Activated CD4-positive, alpha-beta T cell treated with anti-CD3 and anti-CD28 coated beads for 36 hours (primary cell): ENCODE measurements around the gene DPCD. TPM values are rescaled to one million over a fixed set of nuclear protein-coding genes. Genes with fewer than 3 reads are reported as not detected.

Experiments used
- ATAC-seq: fragments of 200-7000 bp; cut with Tn5 transposase; one replicate; pipeline ENCODE4 v1.10.0; 2021; ENCODE audit warnings: mild to moderate bottlenecking, moderate library complexity
- CTCF ChIA-PET: fragments of 350-600 bp; sonication (Branson Sonifier 250); formaldehyde crosslinking; loops from one replicate; lab custom pipeline; 2021; ENCODE audit warnings: antibody characterized with exemption; lab: Charles Lee
- POLR2A ChIA-PET: fragments of 350-600 bp; sonication (Branson Sonifier 250); formaldehyde crosslinking; loops from one replicate; lab custom pipeline; 2021; ENCODE audit warnings: antibody characterized with exemption, inconsistent platforms; lab: Charles Lee
- DNase-seq: peaks from one replicate; pipeline ENCODE4 v3.0.0-alpha.2; 2020
- H3K27ac Mint-ChIP-seq: one replicate; pipeline ENCODE4 v1.8.0; 2021; ENCODE audit warnings: mixed read lengths
- H3K27me3 Mint-ChIP-seq: one replicate; pipeline ENCODE4 v1.8.0; 2021; ENCODE audit warnings: mixed read lengths
- H3K36me3 Mint-ChIP-seq: one replicate; pipeline ENCODE4 v1.8.0; 2021; ENCODE audit warnings: low read depth, mixed read lengths
- H3K4me1 Mint-ChIP-seq: one replicate; pipeline ENCODE4 v1.8.0; 2021; ENCODE audit warnings: mixed read lengths
- H3K4me3 Mint-ChIP-seq: one replicate; pipeline ENCODE4 v1.8.0; 2021; ENCODE audit warnings: mild to moderate bottlenecking, moderate library complexity, mixed read lengths
- H3K9me3 Mint-ChIP-seq: one replicate; pipeline ENCODE4 v1.8.0; 2021; ENCODE audit warnings: low read depth, mixed read lengths
- intact Hi-C, 2 experiments: fragments of 100-400 bp; cut with DNase I in 1 of 2; cut with micrococcal nuclease in 1 of 2; formaldehyde crosslinking; loops; one replicate each; pipeline versions ENCODE4 v1.14.2 to v1.15.1; 2022 to 2024; cut with DNase I, micrococcal nuclease
- total RNA-seq, 2 experiments: library from RNA; stranded (reverse); gene quantifications; one replicate each; pipeline ENCODE4 v1.2.3, GENCODE V29; 2021

DPCD gene
- 10 to 100 TPM; 15.5 to 19.3 TPM for total RNA-seq

DNA sequence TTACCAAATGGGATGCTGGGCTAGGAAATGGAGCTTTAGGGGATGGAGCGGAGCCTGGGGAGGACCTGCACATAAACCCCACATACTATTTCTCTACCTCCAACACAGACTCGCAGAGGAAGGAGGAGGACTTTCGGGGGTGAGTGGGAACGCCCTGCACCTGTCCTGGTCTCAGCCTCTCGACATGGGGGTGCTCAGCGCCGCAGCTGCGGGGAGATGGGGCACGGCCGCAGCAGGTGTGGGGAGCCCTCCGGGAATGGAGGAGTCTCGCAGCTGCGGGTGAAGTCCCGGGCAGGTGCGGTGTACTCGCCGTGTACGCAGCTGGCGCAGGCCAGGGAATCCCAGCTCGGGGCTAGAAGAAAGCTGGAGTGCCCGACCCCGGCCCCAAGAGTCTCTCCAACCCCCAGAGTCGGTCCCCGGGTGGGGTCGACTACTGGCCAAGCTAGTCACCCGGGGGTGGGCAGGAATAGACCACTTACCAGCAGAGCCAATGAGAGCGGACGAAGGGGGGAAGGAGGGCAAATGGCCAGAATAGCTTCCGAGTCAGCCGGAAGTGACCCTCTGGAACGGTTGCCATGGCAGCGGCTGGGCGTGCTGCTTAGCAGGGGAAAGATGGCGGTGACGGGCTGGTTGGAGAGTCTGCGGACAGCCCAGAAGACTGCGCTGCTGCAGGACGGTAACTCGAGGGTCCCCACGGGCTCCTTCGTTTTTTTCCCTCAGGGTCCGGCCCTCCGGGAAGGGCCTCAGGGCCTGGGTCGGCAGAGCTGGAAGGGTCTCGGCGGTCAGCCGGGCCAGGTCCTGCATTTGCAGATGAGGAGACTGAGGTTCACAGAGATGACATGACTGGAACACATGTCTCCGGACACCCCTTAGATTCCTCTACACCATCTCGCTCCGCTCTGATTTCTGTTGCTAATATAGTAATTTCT lies at the start of gene DPCD, which contains the start of gene POLL:
DPCD (plus strand) TSS at position 597 of the 929 bp plus-strand sequence; CDS start at position 613, 16 bp downstream.
POLL (minus strand) TSS at position 533 of the 929 bp plus-strand sequence. CDS start 897 bp downstream, outside the sequence.
- Mint-ChIP-seq H3K36me3 (peaks cover 17% of the 10 kb centered on the region), H3K27me3 (no peaks in the 10 kb centered on the region), H3K27ac (peak within 1 kb of the TSS; percentile 81), H3K9me3 (no peaks in the 10 kb centered on the region), H3K4me1 (peaks cover 18% of the 10 kb centered on the region), H3K4me3 (peak within 1 kb of the TSS; percentile 86)
- ChIA-PET POLR2A (interaction anchor here (0.6 to 1.1 kb wide), 2 partner anchors 34 to 122 kb away, joined by 3 to 10 read pairs; no protein-coding TSS in a partner anchor), CTCF (interaction anchor here (0.6 to 1.7 kb wide), 6 partner anchors 9 to 1106 kb away, joined by 3 to 8 read pairs (median 4); no protein-coding TSS in a partner anchor)
- peak; percentile 97 for DNase-seq
- ATAC-seq, result peak; percentile 98
- intact Hi-C loops, result loop anchor here (1.0 to 5.0 kb wide), 9 partner anchors 106 to 601 kb away; partner anchors contain the start of genes NPM3 (in 2 of the 2), ARMH3 (in 1 of the 2), KAZALD1 (in 1 of the 2) and MRPL43 (in 1 of the 2)

- no peaks in the 10 kb centered on the region for H3K27me3 Mint-ChIP-seq
- H3K36me3 Mint-ChIP-seq, result peaks cover 16% of the 10 kb centered on the region
- ChIA-PET POLR2A (no interaction called here), CTCF (interaction anchor here (1.0 to 1.5 kb wide), 2 partner anchors 12 to 471 kb away, joined by 3 to 7 read pairs; no protein-coding TSS in a partner anchor)
- no peak overlapping the region for H3K4me3 Mint-ChIP-seq
- no peak for ATAC-seq
- H3K4me1 Mint-ChIP-seq, result no peaks in the 10 kb centered on the region
- no peaks in the 10 kb centered on the region for H3K9me3 Mint-ChIP-seq
- no peak overlapping the region for H3K27ac Mint-ChIP-seq
- intact Hi-C loops, result no loop called here
- no peak for DNase-seq
Observed at GRCh38 chr10:101538446-101538845, 49.7 kb upstream of the DPCD start.

GRCh38 chr10:101545898-101546297 lies 42.2 kb upstream of the DPCD start:
- no peak overlapping the region for H3K4me3 Mint-ChIP-seq

DNA sequence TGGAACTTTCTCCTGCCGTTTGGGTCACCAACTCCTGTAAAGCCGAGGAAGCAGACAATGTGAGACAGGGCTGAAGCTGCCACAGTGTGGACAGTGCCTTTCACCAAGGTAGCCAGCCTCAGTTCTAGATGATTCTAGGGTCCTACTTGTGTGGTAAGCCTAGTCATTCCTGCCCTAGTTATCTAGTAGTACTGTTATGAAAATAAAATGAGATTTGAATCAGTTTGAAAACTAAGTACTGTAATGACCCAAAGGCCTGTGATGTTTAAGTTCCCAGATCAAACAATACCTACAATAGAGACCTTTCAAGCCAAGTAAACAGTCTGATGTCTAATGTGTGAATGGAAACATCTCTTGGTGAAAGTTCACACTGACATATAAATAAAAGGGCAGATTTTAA lies 37.2 kb upstream of the DPCD start:
- peaks cover 13% of the 10 kb centered on the region for H3K36me3 Mint-ChIP-seq
- no peak overlapping the region for H3K4me3 Mint-ChIP-seq
- no peaks in the 10 kb centered on the region for H3K27me3 Mint-ChIP-seq
- no peaks in the 10 kb centered on the region for H3K9me3 Mint-ChIP-seq
- no peak for DNase-seq
- POLR2A ChIA-PET, result no interaction called here
- intact Hi-C loops, result no loop called here
- H3K27ac Mint-ChIP-seq, result no peak overlapping the region
- ATAC-seq, result peak; percentile 88
- CTCF ChIA-PET, result interaction anchor here (0.6 to 1.1 kb wide), 2 partner anchors 19 to 72 kb away, joined by 3 read pairs; no protein-coding TSS in a partner anchor
- H3K4me1 Mint-ChIP-seq, result peaks cover 5% of the 10 kb centered on the region

More at GRCh38 chr10:101545898-101546297, 42.2 kb upstream of the DPCD start:
- peaks cover 6% of the 10 kb centered on the region for H3K36me3 Mint-ChIP-seq
- no peak for DNase-seq
- intact Hi-C loops, result no loop called here
- no peak for ATAC-seq
- CTCF ChIA-PET, result interaction anchor here (1.1 to 1.5 kb wide), 3 partner anchors 9 to 235 kb away, joined by 3 to 4 read pairs (median 3); no protein-coding TSS in a partner anchor
- H3K9me3 Mint-ChIP-seq, result no peaks in the 10 kb centered on the region
- no peaks in the 10 kb centered on the region for H3K27me3 Mint-ChIP-seq
- H3K4me1 Mint-ChIP-seq, result peaks cover 5% of the 10 kb centered on the region
- POLR2A ChIA-PET, result no interaction called here
- no peak overlapping the region for H3K27ac Mint-ChIP-seq

- POLR2A ChIA-PET, result interaction anchor here (0.7 kb wide), 1 partner anchor 586 kb away, joined by 3 read pairs; no protein-coding TSS in a partner anchor
- Mint-ChIP-seq H3K4me1 (peaks cover 5% of the 10 kb centered on the region), H3K36me3 (peaks cover 13% of the 10 kb centered on the region), H3K27ac (no peak overlapping the region), H3K9me3 (no peaks in the 10 kb centered on the region), H3K27me3 (no peaks in the 10 kb centered on the region), H3K4me3 (no peak overlapping the region)
- ATAC-seq (no peak), DNase-seq (no peak)
- intact Hi-C loops, result no loop called here
- CTCF ChIA-PET, result interaction anchor here (0.6 to 0.8 kb wide), 2 partner anchors 19 to 303 kb away, joined by 3 to 4 read pairs; no protein-coding TSS in a partner anchor
Observed at GRCh38 chr10:101552442-101552841, 35.7 kb upstream of the DPCD start.

DNA sequence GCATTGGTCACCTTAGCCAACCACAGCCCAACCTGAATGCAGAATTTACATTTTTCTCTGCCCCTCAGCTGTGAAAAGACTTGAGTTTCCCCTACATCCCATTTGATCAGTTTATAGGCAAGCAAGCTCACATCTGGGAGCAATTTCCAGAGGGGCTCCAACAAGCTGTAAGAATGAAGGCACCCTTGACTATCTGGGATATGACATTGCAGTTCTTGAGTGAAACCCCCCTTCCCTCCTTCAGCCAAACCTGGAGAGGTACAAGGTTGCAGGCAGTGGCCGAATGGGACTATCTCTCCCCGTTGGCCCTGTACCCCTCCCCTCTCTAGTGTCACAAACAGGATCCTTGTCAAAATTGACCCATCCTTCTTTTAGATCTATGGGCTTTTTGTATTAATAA lies 30.6 kb upstream of the DPCD start:
- no peak for DNase-seq
- Mint-ChIP-seq H3K9me3 (no peaks in the 10 kb centered on the region), H3K27ac (no peak overlapping the region), H3K36me3 (peaks cover 3% of the 10 kb centered on the region), H3K4me1 (peaks cover 11% of the 10 kb centered on the region), H3K27me3 (peaks cover 3% of the 10 kb centered on the region), H3K4me3 (no peak overlapping the region)
- ChIA-PET POLR2A (no interaction called here), CTCF (interaction anchor here (0.5 to 1.5 kb wide), 3 partner anchors 11 to 459 kb away, joined by 3 read pairs; no protein-coding TSS in a partner anchor)
- intact Hi-C loops, result no loop called here
- ATAC-seq, result no peak

- ChIA-PET POLR2A (no interaction called here), CTCF (interaction anchor here (0.7 to 1.0 kb wide), 3 partner anchors 22 to 277 kb away, joined by 3 read pairs; no protein-coding TSS in a partner anchor)
- H3K4me3 Mint-ChIP-seq, result no peak overlapping the region
- no peaks in the 10 kb centered on the region for H3K9me3 Mint-ChIP-seq
- intact Hi-C loops, result no loop called here
- H3K36me3 Mint-ChIP-seq, result peaks cover under 1% of the 10 kb centered on the region
- H3K4me1 Mint-ChIP-seq, result peaks cover 11% of the 10 kb centered on the region
- ATAC-seq (peak; percentile 39), DNase-seq (no peak)
- H3K27me3 Mint-ChIP-seq, result peaks cover 3% of the 10 kb centered on the region
- H3K27ac Mint-ChIP-seq, result no peak overlapping the region
Observed at GRCh38 chr10:101558204-101558603, 29.9 kb upstream of the DPCD start.

DNA sequence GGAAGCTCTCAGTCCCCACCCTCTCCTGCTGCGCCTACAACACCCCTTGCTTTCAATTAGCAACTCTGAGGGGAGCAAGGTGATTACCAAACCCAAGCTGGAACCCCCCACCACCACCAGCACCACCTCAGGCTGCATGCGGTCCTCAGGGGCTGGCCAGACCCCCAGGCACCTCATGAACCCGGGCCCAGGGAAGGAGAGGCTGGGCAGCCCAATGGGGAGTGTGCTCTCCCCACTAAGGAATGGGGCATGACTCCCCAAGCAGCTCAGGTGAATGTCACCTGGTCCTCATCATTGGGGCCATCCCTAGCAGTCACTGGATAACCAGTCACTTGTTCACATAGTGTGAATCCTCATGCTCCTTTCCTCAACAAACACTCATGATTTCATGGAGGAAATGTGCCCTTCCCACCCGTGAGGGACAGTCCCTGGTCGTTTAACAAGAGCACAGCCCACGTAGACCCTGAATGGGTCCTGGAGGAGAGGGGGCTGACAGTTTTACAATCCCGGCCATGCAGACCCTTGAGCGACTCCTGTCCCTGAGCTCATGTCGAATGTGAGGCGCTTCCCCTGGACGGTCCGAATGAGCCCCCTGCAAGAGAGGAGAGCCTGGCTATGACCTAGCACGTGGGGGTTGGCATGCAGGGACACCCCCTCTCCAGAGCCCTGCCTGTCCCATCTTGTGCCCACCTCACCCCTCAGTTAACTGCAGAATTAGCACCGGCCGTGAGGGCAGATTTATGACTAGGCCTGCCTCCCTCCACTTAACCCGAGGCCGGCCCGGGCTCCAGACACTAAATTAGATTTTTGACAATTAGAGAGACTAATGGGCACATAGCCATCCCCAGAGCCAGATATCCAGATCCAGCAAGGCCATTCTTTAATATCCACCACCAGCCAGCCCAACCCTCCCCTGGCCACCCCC lies 29.2 kb upstream of the DPCD start:
- no peak overlapping the region for H3K27ac Mint-ChIP-seq
- peaks cover 5% of the 10 kb centered on the region for H3K27me3 Mint-ChIP-seq
- POLR2A ChIA-PET, result no interaction called here
- no peak overlapping the region for H3K4me3 Mint-ChIP-seq
- H3K4me1 Mint-ChIP-seq, result peaks cover 11% of the 10 kb centered on the region
- no peaks in the 10 kb centered on the region for H3K36me3 Mint-ChIP-seq
- ATAC-seq (no peak), DNase-seq (no peak)
- intact Hi-C loops, result no loop called here
- CTCF ChIA-PET, result interaction anchor here (0.7 to 1.0 kb wide), 3 partner anchors 23 to 277 kb away, joined by 3 read pairs; no protein-coding TSS in a partner anchor
- no peaks in the 10 kb centered on the region for H3K9me3 Mint-ChIP-seq

DNA sequence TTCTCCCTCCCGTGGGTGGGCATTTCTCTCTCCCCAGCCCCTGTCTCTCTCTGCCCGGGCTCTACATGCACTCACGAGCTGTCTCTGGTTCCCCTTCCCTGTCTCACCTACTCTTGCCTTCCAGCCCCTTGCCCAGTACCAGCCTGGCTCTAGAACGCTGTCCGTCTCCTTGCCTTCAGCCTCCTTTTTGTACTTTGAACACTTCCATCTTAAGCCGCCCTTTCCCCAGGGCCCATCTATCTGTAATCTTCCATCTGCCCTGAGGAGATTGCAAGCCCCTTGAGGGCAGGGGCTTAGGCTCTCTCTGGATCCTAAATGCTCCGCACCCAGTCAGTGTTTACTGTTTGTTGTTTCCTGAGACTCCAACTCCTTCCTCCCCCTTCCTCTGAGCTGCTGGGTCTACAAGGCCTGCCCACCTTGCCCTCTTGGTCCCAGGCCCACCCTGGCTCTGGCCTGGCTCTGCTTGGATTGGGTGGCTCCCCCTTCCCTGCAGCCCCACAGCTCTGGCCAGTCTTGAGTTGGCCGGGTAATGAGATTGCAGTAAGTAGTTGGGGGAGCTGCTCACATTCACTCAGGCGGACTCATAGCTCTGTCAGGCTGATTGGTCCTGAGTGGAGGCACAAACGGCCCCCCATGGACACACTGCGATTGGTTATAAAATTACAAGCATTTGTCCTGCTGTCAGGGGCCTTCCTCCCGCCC lies 28.4 kb upstream of the DPCD start:
- ATAC-seq, result no peak
- H3K4me3 Mint-ChIP-seq, result no peak overlapping the region
- ChIA-PET CTCF (interaction anchor here (0.5 to 1.9 kb wide), 3 partner anchors 11 to 236 kb away, joined by 3 to 9 read pairs (median 3); no protein-coding TSS in a partner anchor), POLR2A (no interaction called here)
- H3K4me1 Mint-ChIP-seq, result peaks cover 11% of the 10 kb centered on the region
- intact Hi-C loops, result no loop called here
- DNase-seq, result no peak
- no peaks in the 10 kb centered on the region for H3K9me3 Mint-ChIP-seq
- H3K27me3 Mint-ChIP-seq, result peaks cover 7% of the 10 kb centered on the region
- no peak overlapping the region for H3K27ac Mint-ChIP-seq
- no peaks in the 10 kb centered on the region for H3K36me3 Mint-ChIP-seq
